ENCODE measurements around the gene COL25A1.

- TF ChIP-seq CTCF (IDR thresholded peaks at IDR 0.05) (no peak), POLR2A (IDR thresholded peaks at IDR 0.05) (no peak)
Observed at GRCh38 chr4:108849611-108850168, 452.8 kb downstream of the COL25A1 start.
